ENCODE results near the gene KCNA5. TPM values are rescaled to one million over a fixed set of nuclear protein-coding genes. Genes with fewer than 3 reads are reported as not detected.
A peak's percentile ranks its signal among the peaks of the same experiment; 100 is the strongest.

KCNA5 gene
- polyA plus RNA-seq, result not detected in 3 replicates
- polyA plus RNA-seq (2011; ENCODE audit: low read depth), result not detected
- not detected in 2 replicates for polyA plus RNA-seq (2011; cell fraction: cytosol; rRNA removed)
- polyA plus RNA-seq (2011; cell fraction: nucleus; rRNA removed), result not detected in 2 replicates
- not detected in 2 replicates for polyA plus RNA-seq (2012; ENCODE audit: low replicate concordance)
- polyA minus RNA-seq, result not detected in 3 replicates
- polyA minus RNA-seq (2011; cell fraction: cytosol; rRNA and poly(A)+ RNA removed), result not detected
- polyA minus RNA-seq (2011; cell fraction: nucleus; rRNA and poly(A)+ RNA removed), result not detected in 2 replicates

DNA sequence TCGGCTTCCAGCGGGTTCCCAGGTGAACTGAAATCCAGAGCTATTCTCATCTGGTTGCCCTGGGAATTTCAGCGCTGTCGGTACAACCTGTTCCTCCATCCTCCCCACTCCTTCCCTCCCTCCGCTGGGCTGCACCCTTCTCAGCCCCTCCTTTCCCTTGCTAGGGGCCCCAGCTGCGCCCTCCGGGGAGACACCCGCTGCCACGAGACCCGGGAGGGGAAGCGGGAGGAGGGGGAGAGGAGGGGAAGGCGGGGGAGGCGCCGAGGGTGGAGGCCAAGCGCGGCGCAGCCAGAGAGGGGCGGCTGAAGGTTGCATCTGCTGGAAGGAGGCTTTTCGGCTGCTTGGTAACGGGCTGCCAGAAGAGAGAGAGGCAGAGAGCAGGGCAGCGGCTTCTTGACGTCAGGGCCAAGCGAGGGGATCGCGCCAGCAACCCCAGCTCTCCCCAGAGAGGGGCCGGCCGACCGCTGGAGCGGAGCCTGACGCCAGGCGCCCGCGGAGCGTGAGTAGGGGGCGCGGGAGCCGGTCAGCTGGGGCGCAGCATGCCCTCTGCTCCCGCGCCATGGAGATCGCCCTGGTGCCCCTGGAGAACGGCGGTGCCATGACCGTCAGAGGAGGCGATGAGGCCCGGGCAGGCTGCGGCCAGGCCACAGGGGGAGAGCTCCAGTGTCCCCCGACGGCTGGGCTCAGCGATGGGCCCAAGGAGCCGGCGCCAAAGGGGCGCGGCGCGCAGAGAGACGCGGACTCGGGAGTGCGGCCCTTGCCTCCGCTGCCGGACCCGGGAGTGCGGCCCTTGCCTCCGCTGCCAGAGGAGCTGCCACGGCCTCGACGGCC lies at the start of gene KCNA5:
TSS of gene KCNA5 (plus strand) at position 291 of the 831 bp plus-strand sequence. CDS start at position 560, 269 bp downstream.
- dilution Hi-C loops (cut with MboI; ENCODE audit: extremely low pct_ligation_motif_present, low sequenced_read_pairs), result no loop called here
- Histone ChIP-seq H3K4me2 (ENCODE audit: control insufficient read depth, extremely low read depth, insufficient read depth, low read depth, low read length) (no peak within 1 kb of the TSS), H2AFZ (ENCODE audit: control insufficient read depth, low read length) (no peak within 1 kb of the TSS)

DNA sequence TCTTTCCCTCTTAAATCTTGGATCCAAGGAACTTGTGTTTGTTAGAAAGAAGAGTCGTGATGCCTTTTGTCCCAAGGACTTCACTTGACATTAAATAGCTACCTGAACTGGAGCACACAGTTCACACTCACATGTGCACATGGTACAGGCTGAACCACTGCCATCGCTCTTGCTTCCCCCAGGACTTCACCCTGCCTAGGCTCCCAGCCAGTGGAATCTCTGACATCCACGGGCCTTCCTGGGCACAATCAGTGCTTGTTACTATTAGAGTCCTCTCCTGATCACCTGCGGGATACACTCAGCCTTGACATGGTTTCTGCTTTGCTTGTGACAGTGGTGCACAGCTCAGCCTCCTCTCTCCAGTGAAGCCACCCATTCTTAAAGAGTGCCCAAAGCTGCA lies 49.1 kb upstream of the KCNA5 start:
- FAIRE-seq (no peak), DNase-seq (ENCODE audit: low read depth, low spot score) (no peak)
- H3K9ac ChIP-seq (ENCODE audit: control insufficient read depth, extremely low read depth, insufficient read depth, low read length), result no peak overlapping the region
- no peaks in the 10 kb centered on the region for H3K9me1 ChIP-seq (ENCODE audit: control insufficient read depth, extremely low read depth, insufficient read depth, low read length)
- H3K4me2 ChIP-seq (ENCODE audit: control insufficient read depth, extremely low read depth, insufficient read depth, low read depth, low read length), result no peak overlapping the region
- H3K4me3 ChIP-seq (ENCODE audit: control insufficient read depth in 2 of 3, extremely low read depth in 1 of 3, insufficient read depth in 2 of 3, low read depth in 1 of 3, low read length in 3 of 3), result no peak overlapping the region
- no peaks in the 10 kb centered on the region for H3K79me2 ChIP-seq (ENCODE audit: control insufficient read depth, insufficient read depth, low read length)
- no peaks in the 10 kb centered on the region for H3K36me3 ChIP-seq (ENCODE audit: control insufficient read depth in 2 of 2, extremely low read depth in 1 of 2, insufficient read depth in 2 of 2, low read length in 2 of 2)
- H3K27ac ChIP-seq (ENCODE audit: control insufficient read depth, insufficient read depth, low read length), result no peak overlapping the region
- no peak overlapping the region for H2AFZ ChIP-seq (ENCODE audit: control insufficient read depth, low read length)
- no peaks in the 10 kb centered on the region for H4K20me1 ChIP-seq (ENCODE audit: control insufficient read depth, extremely low read depth, insufficient read depth, low read length)
- H3K4me1 ChIP-seq (ENCODE audit: control insufficient read depth, extremely low read depth, insufficient read depth, low read length), result no peaks in the 10 kb centered on the region
- dilution Hi-C loops (cut with MboI; ENCODE audit: extremely low pct_ligation_motif_present, low sequenced_read_pairs), result no loop called here
- TF ChIP-seq EZH2 (IDR thresholded peaks at IDR 0.05; ENCODE audit: low read length), result no peak
- TF ChIP-seq, protein P1, sequence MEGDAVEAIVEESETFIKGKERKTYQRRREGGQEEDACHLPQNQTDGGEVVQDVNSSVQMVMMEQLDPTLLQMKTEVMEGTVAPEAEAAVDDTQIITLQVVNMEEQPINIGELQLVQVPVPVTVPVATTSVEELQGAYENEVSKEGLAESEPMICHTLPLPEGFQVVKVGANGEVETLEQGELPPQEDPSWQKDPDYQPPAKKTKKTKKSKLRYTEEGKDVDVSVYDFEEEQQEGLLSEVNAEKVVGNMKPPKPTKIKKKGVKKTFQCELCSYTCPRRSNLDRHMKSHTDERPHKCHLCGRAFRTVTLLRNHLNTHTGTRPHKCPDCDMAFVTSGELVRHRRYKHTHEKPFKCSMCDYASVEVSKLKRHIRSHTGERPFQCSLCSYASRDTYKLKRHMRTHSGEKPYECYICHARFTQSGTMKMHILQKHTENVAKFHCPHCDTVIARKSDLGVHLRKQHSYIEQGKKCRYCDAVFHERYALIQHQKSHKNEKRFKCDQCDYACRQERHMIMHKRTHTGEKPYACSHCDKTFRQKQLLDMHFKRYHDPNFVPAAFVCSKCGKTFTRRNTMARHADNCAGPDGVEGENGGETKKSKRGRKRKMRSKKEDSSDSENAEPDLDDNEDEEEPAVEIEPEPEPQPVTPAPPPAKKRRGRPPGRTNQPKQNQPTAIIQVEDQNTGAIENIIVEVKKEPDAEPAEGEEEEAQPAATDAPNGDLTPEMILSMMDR (optimal IDR thresholded peaks at IDR 0.05 in 1 of 3, IDR thresholded peaks at IDR 0.05 in 1 of 3, conservative IDR thresholded peaks at IDR 0.05 in 1 of 3; ENCODE audit: extremely low read depth in 1 of 3, insufficient read depth in 2 of 3, low read length in 3 of 3), result no peak
- peaks cover 4% of the 10 kb centered on the region for H3K27me3 ChIP-seq (ENCODE audit: control insufficient read depth, extremely low read depth, insufficient read depth, low read length)
- H3K9me3 ChIP-seq (ENCODE audit: control insufficient read depth, low read depth, low read length), result no peaks in the 10 kb centered on the region

More for the DNA sequence above, at the start of gene KCNA5:
- Histone ChIP-seq H3K79me2 (ENCODE audit: control insufficient read depth, insufficient read depth, low read length) (no peaks in the 10 kb centered on the region), H3K36me3 (ENCODE audit: control insufficient read depth in 2 of 2, extremely low read depth in 1 of 2, insufficient read depth in 2 of 2, low read length in 2 of 2) (no peaks in the 10 kb centered on the region), H3K4me1 (ENCODE audit: control insufficient read depth, extremely low read depth, insufficient read depth, low read length) (no peaks in the 10 kb centered on the region), H3K27ac (ENCODE audit: control insufficient read depth, insufficient read depth, low read length) (no peak within 1 kb of the TSS), H3K27me3 (ENCODE audit: control insufficient read depth, extremely low read depth, insufficient read depth, low read length) (peaks cover 53% of the 10 kb centered on the region), H3K9me3 (ENCODE audit: control insufficient read depth, low read depth, low read length) (no peaks in the 10 kb centered on the region), H3K4me3 (ENCODE audit: control insufficient read depth in 2 of 3, extremely low read depth in 1 of 3, insufficient read depth in 2 of 3, low read depth in 1 of 3, low read length in 3 of 3) (no peak within 1 kb of the TSS), H4K20me1 (ENCODE audit: control insufficient read depth, extremely low read depth, insufficient read depth, low read length) (no peaks in the 10 kb centered on the region), H3K9ac (ENCODE audit: control insufficient read depth, extremely low read depth, insufficient read depth, low read length) (no peak within 1 kb of the TSS), H3K9me1 (ENCODE audit: control insufficient read depth, extremely low read depth, insufficient read depth, low read length) (no peaks in the 10 kb centered on the region)
- FAIRE-seq, result no peak
- DNase-seq (ENCODE audit: low read depth, low spot score), result no peak
- TF ChIP-seq EZH2 (IDR thresholded peaks at IDR 0.05; ENCODE audit: low read length), result peak; percentile 70
- TF ChIP-seq, protein P1 (optimal IDR thresholded peaks at IDR 0.05 in 1 of 3, IDR thresholded peaks at IDR 0.05 in 1 of 3, conservative IDR thresholded peaks at IDR 0.05 in 1 of 3; ENCODE audit: extremely low read depth in 1 of 3, insufficient read depth in 2 of 3, low read length in 3 of 3), result no peak

All from keratinocyte (primary cell).